Measurements from ENCODE around the gene NQO2.
"Not testable (repeated sequence)": the region's sequence is repeated elsewhere in the genome, so short reads cannot be mapped to it uniquely, and the experiment has no call there.

Gene NQO2

DNA sequence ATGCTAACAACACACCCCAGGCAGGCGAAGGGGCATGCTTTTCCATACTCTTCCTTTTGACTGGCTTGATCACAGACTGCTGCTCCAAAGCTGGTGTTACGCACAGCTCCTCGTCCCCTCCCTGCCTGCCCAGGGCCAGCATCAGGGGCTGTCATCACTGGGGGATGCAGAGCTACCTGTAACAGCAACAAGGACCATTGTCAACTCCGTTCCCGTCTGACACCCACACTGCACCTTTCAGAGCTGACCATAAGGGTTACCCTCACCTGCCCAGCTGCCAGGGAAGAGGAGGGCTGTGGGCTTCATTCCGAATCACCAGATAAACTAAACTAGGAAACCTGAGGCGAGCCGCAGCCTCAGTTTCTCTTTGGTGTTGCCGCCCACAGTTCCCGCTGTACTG lies 15.4 kb downstream of the NQO2 start:
- no peak for DNase-seq (ENCODE audit: low read depth)
- TF ChIP-seq POLR2A (IDR thresholded peaks at IDR 0.05; ENCODE audit: extremely low read depth, insufficient read length) (no peak), MYC (IDR thresholded peaks at IDR 0.05; ENCODE audit: low read depth, low read length) (no peak)
- TF ChIP-seq, protein P1, sequence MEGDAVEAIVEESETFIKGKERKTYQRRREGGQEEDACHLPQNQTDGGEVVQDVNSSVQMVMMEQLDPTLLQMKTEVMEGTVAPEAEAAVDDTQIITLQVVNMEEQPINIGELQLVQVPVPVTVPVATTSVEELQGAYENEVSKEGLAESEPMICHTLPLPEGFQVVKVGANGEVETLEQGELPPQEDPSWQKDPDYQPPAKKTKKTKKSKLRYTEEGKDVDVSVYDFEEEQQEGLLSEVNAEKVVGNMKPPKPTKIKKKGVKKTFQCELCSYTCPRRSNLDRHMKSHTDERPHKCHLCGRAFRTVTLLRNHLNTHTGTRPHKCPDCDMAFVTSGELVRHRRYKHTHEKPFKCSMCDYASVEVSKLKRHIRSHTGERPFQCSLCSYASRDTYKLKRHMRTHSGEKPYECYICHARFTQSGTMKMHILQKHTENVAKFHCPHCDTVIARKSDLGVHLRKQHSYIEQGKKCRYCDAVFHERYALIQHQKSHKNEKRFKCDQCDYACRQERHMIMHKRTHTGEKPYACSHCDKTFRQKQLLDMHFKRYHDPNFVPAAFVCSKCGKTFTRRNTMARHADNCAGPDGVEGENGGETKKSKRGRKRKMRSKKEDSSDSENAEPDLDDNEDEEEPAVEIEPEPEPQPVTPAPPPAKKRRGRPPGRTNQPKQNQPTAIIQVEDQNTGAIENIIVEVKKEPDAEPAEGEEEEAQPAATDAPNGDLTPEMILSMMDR (IDR thresholded peaks at IDR 0.05; ENCODE audit: low read depth, low read length), result no peak
- TF ChIP-seq, protein P2, sequence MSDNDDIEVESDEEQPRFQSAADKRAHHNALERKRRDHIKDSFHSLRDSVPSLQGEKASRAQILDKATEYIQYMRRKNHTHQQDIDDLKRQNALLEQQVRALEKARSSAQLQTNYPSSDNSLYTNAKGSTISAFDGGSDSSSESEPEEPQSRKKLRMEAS (IDR thresholded peaks at IDR 0.05; ENCODE audit: low read depth, low read length), result no peak
- no peak overlapping the region for H3K4me3 ChIP-seq (ENCODE audit: low read depth, low read length)

DNA sequence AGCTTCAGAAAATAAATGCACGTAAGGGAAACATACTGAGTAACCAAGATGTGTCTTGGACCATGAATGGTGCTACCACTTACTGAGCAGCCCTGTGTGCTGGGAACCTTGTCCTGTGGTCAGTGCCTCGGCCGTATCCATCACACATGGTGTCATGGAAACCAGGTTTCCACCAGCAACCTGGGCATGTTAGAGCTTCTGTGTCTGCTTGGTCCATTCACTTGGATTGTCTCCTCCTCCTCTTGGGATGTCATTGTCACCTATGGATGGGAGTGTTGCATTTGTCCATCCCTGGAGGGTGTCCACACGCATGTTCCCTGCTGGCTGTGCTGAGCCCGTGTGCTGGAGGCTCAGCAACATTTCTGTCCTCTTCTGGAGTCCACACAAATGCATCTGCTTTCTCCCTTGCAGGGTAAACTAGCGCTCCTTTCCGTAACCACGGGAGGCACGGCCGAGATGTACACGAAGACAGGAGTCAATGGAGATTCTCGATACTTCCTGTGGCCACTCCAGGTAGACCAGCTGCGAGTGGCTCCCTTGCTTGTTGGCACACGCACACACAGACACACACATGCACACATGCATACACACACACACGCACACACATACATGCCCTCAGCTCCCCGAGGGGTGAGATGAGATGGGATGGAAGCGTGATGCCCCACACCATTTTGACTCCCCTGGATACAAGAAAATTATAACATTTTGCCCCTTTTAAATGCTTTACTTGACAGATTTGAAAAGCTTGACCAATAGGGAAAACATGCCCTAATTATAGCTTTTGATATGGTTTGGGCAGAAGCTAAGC lies 17.0 kb downstream of the NQO2 start:
- DNase-seq (ENCODE audit: low read depth), result no peak
- TF ChIP-seq POLR2A (IDR thresholded peaks at IDR 0.05; ENCODE audit: extremely low read depth, insufficient read length) (no peak), MYC (IDR thresholded peaks at IDR 0.05; ENCODE audit: low read depth, low read length) (no peak)
- TF ChIP-seq, protein P1 (IDR thresholded peaks at IDR 0.05; ENCODE audit: low read depth, low read length), result no peak
- TF ChIP-seq, protein P2 (IDR thresholded peaks at IDR 0.05; ENCODE audit: low read depth, low read length), result no peak

DNA sequence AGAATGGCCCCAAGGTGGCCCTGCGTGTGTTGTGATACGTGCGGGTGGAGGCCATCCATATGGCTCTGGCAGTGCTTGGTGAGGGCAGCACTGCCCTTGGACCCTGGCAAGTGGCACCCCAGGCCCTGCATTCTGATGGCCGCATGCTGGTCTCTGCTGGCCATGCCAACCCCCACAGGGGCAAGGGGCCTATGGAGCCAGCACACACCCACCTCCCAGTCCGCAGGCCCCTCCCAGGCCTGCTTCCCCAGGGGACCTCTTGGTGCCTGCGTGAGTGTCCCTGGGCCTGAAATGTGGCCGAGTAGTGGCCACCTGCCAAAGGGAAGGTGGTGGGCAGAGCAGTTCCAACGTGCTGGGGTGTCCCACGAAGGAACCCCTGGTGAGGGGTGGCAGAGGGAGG lies 17.6 kb downstream of the NQO2 start:
- no peak for DNase-seq (ENCODE audit: low read depth)
- TF ChIP-seq, protein P1 (IDR thresholded peaks at IDR 0.05; ENCODE audit: low read depth, low read length), result no peak
- TF ChIP-seq MYC (IDR thresholded peaks at IDR 0.05; ENCODE audit: low read depth, low read length), result no peak
- TF ChIP-seq POLR2A (IDR thresholded peaks at IDR 0.05; ENCODE audit: extremely low read depth, insufficient read length), result no peak
- TF ChIP-seq, protein P2 (IDR thresholded peaks at IDR 0.05; ENCODE audit: low read depth, low read length), result no peak
- H3K4me3 ChIP-seq (ENCODE audit: low read depth, low read length), result no peak overlapping the region

More for the DNA sequence above, 17.0 kb downstream of the NQO2 start:
- no peak overlapping the region for H3K4me3 ChIP-seq (ENCODE audit: low read depth, low read length)

DNA sequence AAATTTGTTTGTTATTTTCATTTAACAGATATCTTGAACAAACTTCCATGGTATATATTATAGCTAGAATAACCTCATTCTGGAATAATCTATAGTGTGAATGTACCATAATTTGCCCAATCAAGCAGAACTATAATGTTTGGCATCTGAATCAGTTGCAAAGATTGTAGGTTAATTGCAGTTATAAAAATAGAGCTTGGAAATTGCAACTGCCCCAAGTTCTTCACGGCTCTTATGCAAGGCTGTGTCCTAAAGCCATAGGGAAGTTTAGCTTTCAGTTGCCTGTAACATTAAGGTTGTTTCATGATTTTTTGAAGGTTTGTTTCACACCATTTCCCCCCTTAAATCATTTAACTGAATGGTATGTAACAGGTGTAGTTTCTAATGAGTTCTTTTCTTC lies 19.4 kb downstream of the NQO2 start:
- H3K4me3 ChIP-seq (ENCODE audit: low read depth, low read length), result no peak overlapping the region
- DNase-seq (ENCODE audit: low read depth), result no peak
- no peak for TF ChIP-seq POLR2A (IDR thresholded peaks at IDR 0.05; ENCODE audit: extremely low read depth, insufficient read length)
- TF ChIP-seq, protein P2 (IDR thresholded peaks at IDR 0.05; ENCODE audit: low read depth, low read length), result no peak
- TF ChIP-seq MYC (IDR thresholded peaks at IDR 0.05; ENCODE audit: low read depth, low read length), result no peak
- TF ChIP-seq, protein P1 (IDR thresholded peaks at IDR 0.05; ENCODE audit: low read depth, low read length), result no peak

DNA sequence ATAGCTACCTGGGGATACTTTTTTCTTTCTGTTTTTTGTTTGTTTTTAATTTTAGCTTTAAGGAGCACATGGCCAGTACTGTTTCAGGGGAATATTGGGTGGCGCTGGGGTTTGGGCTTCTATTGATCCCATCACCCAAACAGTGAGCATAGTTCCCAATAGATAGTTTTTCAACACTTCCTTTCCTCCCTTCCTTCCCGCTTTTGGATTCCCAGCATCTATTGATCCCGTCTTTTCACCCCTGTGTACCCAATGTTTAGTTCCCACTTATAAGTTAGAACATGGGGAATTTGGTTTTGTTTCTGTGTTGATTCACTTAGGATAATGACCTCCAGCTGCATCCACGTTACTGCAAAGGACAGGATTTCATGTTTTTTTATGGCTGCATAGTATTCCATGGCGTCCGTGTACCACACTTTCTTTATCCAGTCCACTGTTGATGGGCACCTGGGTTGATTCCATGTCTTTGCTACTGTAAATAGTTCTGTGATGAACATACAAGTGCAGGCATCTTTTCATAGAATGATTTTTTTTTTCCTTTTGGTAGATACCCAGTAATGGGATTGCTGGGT lies 20.1 kb downstream of the NQO2 start:
- DNase-seq (ENCODE audit: low read depth), result no peak
- H3K4me3 ChIP-seq (ENCODE audit: low read depth, low read length), result no peak overlapping the region
- TF ChIP-seq, protein P2 (IDR thresholded peaks at IDR 0.05; ENCODE audit: low read depth, low read length), result no peak
- TF ChIP-seq MYC (IDR thresholded peaks at IDR 0.05; ENCODE audit: low read depth, low read length), result no peak
- TF ChIP-seq, protein P1 (IDR thresholded peaks at IDR 0.05; ENCODE audit: low read depth, low read length), result no peak
- no peak for TF ChIP-seq POLR2A (IDR thresholded peaks at IDR 0.05; ENCODE audit: extremely low read depth, insufficient read length)

DNA sequence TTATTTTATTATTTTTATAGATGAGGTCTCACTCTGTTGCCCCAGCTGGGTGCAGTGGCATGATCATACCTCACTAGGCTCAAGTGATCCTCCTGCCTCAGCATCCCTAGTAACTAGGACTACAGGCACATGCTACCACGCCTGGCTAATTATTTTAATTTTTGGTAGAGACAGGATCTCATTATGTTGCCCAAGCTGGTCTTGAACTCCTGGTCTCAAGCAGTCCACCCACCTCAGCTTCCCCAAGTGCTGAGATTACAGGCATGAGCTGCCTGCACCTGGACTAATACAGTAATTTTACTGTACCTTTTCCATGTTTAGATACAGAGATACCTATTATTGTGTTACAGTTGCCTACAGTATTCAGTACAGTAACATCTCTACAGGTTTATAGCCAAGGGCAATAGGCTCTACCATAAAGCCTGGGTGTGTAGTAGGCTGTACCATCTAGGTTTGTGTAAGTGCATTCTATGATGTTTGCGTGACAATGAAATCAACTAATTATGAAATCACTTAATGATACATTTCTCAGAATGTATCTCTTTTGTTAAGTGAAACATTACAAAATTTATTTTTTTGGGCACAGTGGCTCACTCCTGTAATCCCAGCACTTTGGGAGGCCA lies 21.4 kb downstream of the NQO2 start:
- not testable (repeated sequence) for H3K4me3 ChIP-seq (ENCODE audit: low read depth, low read length); DNase-seq (ENCODE audit: low read depth)
